RWPE2 (cell line): ENCODE results near the gene SMC4.

ENCODE experiments used
- ATAC-seq: fragments of 200-7000 bp; cut with Tn5 transposase; 3 replicates; pipeline ENCODE4 v1.9.1; 2021; ENCODE audit warnings: low read depth
- DNase-seq: peaks from one replicate; pipeline ENCODE4 v3.0.0-alpha.2; 2020; ENCODE audit warnings: low spot score
- H3K27ac ChIP-seq: fragments of 450-650 bp; 2 replicates; pipeline ENCODE4 v1.5.1; 2017; ENCODE audit warnings: mild to moderate bottlenecking; ENCODE audit not compliant: poor library complexity, severe bottlenecking
- H3K27me3 ChIP-seq: fragments of 250-450 bp; sonication (Bioruptor Pico); 2 replicates; pipeline ENCODE4 v1.5.1; 2021; ENCODE audit warnings: mild to moderate bottlenecking, moderate library complexity; ENCODE audit not compliant: insufficient read depth, poor library complexity, severe bottlenecking
- H3K36me3 ChIP-seq: fragments of 250-450 bp; sonication (Bioruptor Pico); 2 replicates; pipeline ENCODE4 v1.5.1; 2020; ENCODE audit warnings: low read depth, mild to moderate bottlenecking, moderate library complexity
- H3K4me1 ChIP-seq: fragments of 250-450 bp; sonication (Bioruptor Pico); 2 replicates; pipeline ENCODE4 v1.5.1; 2021; ENCODE audit warnings: mild to moderate bottlenecking, moderate library complexity; ENCODE audit not compliant: insufficient read depth, poor library complexity, severe bottlenecking
- H3K4me3 ChIP-seq: fragments of 250-450 bp; sonication (Bioruptor Pico); 2 replicates; pipeline ENCODE4 v1.5.1; 2021; ENCODE audit warnings: mild to moderate bottlenecking, moderate library complexity; ENCODE audit not compliant: severe bottlenecking
- H3K9me3 ChIP-seq: fragments of 250-450 bp; sonication (Bioruptor Pico); 2 replicates; pipeline ENCODE4 v1.5.1; 2021; ENCODE audit warnings: mild to moderate bottlenecking, moderate library complexity; ENCODE audit not compliant: severe bottlenecking
- TF ChIP-seq, protein P1 (sequence below): fragments of 450-650 bp; IDR thresholded peaks from one replicate; pipeline ENCODE4 v1.5.1; 2017; ENCODE audit warnings: mild to moderate bottlenecking, moderate library complexity; ENCODE audit not compliant: poor library complexity, severe bottlenecking

SMC4 gene

DNA sequence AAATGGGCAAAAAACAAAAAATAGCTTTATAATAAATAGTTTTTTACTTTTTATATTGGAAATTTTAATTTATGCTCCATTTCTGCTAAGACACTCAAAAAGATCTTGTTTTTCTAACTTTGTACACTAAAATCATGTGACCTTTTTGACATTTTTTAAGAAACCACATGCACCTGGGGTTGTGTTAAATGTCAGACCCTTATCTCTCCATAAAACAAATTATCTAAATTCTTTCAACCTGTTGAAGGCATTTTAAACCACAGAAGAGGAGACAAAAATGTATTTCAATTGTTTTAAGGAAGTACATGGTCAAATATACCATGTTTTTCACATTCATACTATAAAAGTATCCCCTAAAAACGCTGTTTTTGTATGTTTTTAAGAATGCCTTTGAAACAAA lies 29.7 kb upstream of the SMC4 start:
- no peak for ATAC-seq

DNA sequence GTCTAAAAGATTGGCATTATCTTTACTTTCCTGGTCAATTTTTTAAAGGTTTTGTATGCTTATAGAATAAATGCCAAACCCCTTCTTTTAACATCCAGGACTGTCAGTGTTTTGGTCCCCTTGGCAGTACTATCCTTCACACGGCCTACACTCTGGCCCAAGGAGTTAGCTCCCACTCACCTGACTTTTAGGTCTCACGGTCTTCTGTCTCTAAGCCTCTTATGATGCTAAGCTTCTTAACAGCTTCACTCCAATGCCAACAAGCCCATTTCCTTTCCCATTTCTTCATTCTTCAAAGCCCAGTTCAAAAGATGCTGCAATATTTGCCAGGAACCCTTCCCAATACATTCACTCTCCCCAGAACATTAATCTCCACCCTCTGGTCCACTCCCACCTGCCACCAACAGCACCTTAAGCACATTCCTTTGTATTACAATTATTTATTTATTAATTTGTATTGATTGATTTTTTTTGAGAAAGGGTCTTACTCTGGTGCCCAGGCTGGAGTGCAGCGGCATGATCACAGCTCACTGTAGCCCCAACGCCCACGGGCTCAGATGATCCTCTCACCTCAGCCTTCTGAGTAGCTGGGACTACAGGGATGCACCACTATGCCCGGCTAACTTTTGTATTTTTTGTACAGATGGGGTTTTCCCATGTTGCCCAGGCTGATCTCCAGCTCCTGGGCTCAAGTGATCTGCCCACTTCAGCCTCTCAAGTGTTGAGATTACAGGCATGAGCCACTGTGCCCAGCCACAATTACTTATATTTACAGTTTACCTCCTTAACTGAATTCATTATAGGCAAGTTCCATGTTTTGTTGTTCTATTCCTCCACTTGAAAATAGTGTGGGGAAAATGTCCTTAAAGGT lies 28.2 kb upstream of the SMC4 start:
- no peak overlapping the region for H3K4me3 ChIP-seq
- TF ChIP-seq, protein P1, sequence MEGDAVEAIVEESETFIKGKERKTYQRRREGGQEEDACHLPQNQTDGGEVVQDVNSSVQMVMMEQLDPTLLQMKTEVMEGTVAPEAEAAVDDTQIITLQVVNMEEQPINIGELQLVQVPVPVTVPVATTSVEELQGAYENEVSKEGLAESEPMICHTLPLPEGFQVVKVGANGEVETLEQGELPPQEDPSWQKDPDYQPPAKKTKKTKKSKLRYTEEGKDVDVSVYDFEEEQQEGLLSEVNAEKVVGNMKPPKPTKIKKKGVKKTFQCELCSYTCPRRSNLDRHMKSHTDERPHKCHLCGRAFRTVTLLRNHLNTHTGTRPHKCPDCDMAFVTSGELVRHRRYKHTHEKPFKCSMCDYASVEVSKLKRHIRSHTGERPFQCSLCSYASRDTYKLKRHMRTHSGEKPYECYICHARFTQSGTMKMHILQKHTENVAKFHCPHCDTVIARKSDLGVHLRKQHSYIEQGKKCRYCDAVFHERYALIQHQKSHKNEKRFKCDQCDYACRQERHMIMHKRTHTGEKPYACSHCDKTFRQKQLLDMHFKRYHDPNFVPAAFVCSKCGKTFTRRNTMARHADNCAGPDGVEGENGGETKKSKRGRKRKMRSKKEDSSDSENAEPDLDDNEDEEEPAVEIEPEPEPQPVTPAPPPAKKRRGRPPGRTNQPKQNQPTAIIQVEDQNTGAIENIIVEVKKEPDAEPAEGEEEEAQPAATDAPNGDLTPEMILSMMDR, result no peak
- ATAC-seq, result no peak
- H3K9me3 ChIP-seq, result no peaks in the 10 kb centered on the region
- H3K27ac ChIP-seq, result no peak overlapping the region
- H3K36me3 ChIP-seq, result peaks cover 10% of the 10 kb centered on the region; the same call in 1 of the 2 replicates
- no peak for DNase-seq
- H3K4me1 ChIP-seq, result no peaks in the 10 kb centered on the region
- no peaks in the 10 kb centered on the region for H3K27me3 ChIP-seq

More for the DNA sequence above, 29.7 kb upstream of the SMC4 start:
- no peaks in the 10 kb centered on the region for H3K27me3 ChIP-seq
- no peak overlapping the region for H3K4me3 ChIP-seq
- TF ChIP-seq, protein P1, result no peak
- no peaks in the 10 kb centered on the region for H3K9me3 ChIP-seq
- no peak overlapping the region for H3K27ac ChIP-seq
- DNase-seq, result no peak
- peaks cover 2% of the 10 kb centered on the region; the same call in 1 of the 2 replicates for H3K36me3 ChIP-seq
- no peaks in the 10 kb centered on the region for H3K4me1 ChIP-seq

DNA sequence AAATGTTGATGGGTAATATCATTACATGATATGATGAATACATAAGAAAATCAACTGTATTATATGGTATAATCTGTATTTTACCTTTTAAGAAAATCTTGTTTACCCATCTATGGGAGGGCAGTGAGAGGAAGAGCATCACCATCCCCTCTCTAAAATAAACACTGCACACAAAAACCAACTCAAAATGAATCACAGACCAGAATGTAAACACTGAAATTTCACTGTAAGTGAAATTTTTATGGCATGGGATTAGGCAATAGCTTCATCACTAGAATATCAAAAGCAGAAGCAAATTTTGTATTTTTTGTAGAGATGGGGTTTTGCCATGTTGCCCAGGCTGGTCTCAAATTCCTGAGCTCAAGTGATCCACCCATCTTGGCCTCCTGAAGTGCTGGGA lies 26.7 kb upstream of the SMC4 start:
- Histone ChIP-seq H3K27me3 (no peaks in the 10 kb centered on the region), H3K9me3 (no peaks in the 10 kb centered on the region), H3K4me3 (no peak overlapping the region), H3K27ac (no peak overlapping the region), H3K4me1 (no peaks in the 10 kb centered on the region), H3K36me3 (peaks cover 17% of the 10 kb centered on the region)
- ATAC-seq (peak; percentile 60; the same call in 2 of the 3 replicates), DNase-seq (no peak)
- TF ChIP-seq, protein P1, result no peak

DNA sequence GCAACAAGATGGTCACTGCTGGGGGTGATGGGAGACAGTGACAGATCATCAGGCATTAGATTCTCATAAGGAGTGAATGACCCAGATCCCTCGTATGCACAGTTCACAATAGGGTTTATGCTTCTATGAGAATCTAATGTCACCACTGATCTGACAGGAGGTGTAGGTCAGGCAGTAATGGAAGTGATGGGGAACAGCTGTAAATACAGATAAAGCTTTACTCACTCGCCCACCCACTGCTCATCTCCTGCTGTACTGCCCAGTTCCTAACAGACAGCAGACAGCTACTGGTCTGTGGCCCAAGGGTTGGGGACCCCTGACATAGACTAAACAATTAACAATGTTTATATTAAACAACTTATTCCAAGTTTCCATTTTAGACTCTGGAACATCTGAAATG lies 25.8 kb upstream of the SMC4 start:
- Histone ChIP-seq H3K4me3 (no peak overlapping the region), H3K27me3 (no peaks in the 10 kb centered on the region), H3K36me3 (peaks cover 17% of the 10 kb centered on the region), H3K9me3 (no peaks in the 10 kb centered on the region), H3K27ac (no peak overlapping the region), H3K4me1 (no peaks in the 10 kb centered on the region)
- TF ChIP-seq, protein P1, result no peak
- ATAC-seq, result no peak
- no peak for DNase-seq

DNA sequence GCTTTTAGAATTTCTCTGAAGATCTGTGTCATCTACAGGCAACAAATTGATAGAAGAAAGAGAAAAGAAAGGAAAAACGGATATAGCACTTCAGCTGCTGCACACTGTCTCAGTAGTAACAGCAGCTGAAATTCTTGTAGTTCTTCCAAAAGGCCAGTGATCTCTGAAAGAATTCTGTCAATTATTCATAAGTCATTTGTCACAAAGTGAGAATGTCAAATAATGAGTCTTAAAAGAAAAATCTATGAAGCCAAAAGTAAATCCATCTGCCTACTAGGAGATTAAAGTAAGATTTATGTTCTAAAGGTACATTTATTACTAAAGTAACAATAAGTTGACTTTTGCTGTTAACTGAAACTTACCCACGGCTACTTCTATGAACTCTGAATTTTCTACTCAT lies 25.0 kb upstream of the SMC4 start:
- H3K9me3 ChIP-seq, result no peaks in the 10 kb centered on the region
- H3K27ac ChIP-seq, result no peak overlapping the region
- H3K4me3 ChIP-seq, result no peak overlapping the region
- TF ChIP-seq, protein P1, result no peak
- H3K27me3 ChIP-seq, result no peaks in the 10 kb centered on the region
- peaks cover 3% of the 10 kb centered on the region for H3K4me1 ChIP-seq
- no peak for ATAC-seq
- DNase-seq, result no peak
- peaks cover 17% of the 10 kb centered on the region for H3K36me3 ChIP-seq
